NCI-H2107 (cell line): ENCODE data around the gene KLHL20.
"Not testable (repeated sequence)": the region's sequence is repeated elsewhere in the genome, so short reads cannot be mapped to it uniquely, and the experiment has no call there.

Experiments
- DNase-seq: peaks from one replicate; lab custom pipeline; 2025; lab: John Stamatoyannopoulos, UW

The KLHL20 gene

DNA sequence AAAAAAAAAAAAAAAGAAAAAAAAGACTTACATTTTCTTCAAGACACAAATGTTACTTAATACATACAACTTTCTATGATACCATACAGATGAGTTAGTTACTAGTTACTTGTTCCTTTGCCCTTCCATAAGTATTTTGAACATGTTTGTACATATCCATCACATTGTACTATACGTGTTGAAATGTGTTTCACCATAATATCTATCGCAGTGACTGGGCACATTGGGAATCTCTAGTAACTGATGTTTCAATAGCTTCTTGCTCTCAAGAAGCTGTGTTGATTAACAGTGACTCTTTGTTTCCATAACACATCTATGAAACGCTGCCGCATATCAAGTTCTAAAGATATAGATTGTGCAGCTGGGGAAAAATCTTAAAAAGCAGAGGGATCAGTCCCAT lies 42.9 kb downstream of the KLHL20 start:
- DNase-seq: no peak

GRCh38 chr1:173758110-173758509 lies 43.3 kb downstream of the KLHL20 start:
- DNase-seq: no peak

DNA sequence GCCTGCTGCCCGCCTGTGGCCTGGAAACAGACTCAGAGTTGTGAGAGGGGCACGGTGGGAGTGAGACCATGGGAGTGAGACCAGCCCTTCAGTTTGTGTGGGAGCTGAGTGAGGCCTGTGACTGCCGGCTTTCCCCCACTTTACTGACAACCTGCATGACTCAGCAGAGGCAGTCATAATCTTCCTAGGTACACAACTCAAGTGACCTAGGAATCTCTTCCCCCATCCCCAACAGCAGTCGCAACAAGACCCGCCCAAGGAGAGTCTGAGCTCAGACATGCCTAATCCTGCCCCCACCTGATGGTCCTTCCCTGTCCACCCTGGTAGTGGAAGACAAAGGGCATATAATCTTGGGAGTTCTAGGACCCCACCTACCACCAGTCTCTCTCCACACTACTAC lies 44.2 kb downstream of the KLHL20 start:
- DNase-seq: no peak

DNA sequence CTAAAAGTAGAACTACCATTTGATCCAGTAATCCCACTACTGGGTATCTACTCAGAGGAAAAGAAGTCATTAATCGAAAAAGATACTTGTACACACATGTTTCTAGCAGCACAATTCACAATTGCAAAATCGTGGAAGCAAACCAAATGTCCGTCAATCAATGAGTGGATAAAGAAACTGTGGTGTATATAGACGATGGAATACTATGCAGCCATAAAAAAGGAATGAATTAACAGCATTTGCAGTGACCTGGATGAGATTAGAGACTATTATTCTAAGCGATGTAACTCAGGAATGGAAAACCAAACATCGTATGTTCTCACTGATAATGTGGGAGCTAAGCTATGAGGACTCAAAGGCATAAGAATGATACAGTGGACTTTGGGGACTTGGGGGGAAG lies 49.5 kb downstream of the KLHL20 start:
- not testable (repeated sequence) for DNase-seq

DNA sequence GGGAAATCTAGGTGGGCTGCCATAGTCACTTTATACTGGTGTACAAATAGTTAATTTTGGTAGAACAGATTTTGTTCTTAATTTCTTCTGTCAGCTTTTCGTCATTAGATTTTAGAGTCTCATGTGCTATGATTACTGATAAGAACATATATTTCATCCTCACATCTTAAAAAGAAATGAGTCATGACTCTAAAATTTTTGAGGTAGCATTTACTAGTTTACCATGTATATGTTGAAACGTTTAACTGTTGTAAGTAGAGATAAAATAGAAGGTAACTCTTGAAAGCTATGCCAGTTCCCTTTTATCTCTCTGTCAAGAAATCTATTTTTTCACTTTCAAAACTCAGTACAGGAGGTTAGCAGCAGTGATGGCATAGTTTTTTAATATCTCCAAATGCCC lies 53.4 kb downstream of the KLHL20 start:
- no peak for DNase-seq

DNA sequence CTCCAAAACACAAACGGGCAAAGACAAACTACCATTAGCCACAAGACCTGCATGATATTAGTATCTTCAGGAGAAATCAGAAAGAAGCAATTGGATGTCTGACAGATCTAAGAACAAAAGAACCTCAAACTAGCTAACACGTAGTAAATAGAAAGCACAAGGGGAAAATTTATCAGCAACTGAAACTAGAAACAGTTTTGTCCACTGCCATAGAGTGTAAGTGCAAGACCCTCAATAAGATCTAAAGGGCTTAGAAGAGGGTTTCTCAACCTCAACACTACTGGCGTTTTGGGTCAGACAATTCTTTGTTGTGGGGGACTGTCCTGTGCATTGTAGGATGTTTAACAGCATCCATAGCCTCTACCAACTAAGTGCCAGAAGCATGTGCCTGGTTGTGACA lies 54.0 kb downstream of the KLHL20 start:
- no peak for DNase-seq

- not testable (repeated sequence) for DNase-seq
These were observed 55.5 kb downstream of the KLHL20 start for GRCh38 chr1:173770330-173770729.

- no peak for DNase-seq
These were observed 56.8 kb downstream of the KLHL20 start for GRCh38 chr1:173771560-173771959.

DNA sequence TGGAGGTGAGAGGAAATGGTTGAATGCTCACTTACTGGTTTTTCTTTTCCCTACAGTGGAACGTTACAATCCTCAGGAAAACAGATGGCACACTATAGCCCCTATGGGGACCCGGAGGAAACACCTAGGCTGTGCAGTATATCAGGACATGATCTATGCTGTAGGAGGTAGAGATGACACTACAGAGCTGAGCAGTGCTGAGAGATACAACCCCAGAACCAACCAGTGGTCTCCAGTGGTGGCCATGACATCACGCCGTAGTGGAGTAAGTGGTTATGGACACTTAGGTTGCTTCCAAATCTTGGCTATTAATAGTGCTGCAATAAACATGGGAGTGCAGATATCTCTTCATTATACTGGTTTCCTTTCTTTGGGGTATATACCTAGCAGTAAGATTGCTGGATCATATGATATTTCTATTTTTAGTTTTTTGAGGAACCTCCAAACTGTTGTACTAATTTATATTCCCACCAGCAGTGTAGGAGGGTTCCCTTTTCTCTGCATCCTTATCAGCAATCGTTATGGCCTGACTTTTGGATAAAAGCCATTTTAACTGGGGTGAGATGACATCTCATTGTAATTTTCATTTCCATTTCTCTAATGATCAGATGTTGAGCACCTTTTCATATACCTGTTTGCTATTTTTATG lies 60.9 kb downstream of the KLHL20 start:
- DNase-seq: no peak

DNA sequence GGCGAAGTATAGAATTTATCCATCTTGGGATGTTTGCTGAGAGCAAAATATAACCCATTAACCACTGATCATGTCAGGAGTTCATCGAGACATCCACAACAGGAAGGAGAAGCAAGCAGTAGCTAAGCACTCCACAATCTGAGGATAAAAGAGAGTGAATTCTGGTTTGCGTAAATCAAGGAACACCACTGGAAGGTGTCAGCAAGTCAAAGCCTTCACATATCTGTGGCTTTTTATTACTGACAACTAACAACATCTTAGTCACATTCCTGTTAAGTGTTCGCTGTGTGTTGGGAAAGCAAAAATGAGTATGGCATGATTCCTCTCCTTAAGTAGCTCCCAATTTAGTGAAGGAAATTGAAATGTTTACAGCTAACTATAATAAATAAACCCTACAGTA lies 65.2 kb downstream of the KLHL20 start:
- DNase-seq: no peak

DNA sequence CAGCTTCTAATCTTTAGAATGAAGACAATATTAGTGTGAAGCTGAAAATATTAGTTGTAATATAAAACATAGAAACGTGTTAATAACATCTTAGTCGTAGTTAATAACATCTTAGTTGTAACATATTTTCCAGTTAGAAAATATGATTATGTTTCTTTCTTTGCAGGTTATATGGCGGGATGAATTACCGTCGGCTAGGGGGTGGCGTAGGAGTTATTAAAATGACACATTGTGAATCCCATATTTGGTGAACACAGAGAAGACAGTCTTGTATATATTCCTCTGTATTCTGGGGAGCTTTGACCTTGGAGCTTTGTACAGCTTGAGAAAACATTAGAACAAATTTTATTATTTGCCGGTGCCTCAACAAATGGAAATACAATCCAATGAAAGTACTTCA lies 70.2 kb downstream of the KLHL20 start:
- DNase-seq: no peak

DNA sequence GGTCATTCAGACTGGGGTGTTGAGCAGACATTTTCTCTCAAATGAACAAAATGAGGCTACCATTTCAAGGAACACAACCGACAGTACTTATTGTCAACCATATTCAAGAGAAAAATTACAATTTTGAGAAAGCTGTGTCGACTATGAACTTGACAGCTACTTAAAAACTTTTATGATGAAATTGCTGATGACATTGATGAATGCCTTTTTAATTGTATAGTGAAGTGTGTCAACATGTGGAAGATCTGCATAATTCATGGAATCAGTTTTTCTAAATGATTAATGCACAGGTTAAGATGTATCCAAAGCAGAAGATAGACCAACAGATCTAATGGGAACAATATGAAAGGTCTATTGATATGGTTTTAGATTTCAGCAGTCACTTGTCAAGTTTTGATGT lies 75.1 kb downstream of the KLHL20 start:
- no peak for DNase-seq

DNA sequence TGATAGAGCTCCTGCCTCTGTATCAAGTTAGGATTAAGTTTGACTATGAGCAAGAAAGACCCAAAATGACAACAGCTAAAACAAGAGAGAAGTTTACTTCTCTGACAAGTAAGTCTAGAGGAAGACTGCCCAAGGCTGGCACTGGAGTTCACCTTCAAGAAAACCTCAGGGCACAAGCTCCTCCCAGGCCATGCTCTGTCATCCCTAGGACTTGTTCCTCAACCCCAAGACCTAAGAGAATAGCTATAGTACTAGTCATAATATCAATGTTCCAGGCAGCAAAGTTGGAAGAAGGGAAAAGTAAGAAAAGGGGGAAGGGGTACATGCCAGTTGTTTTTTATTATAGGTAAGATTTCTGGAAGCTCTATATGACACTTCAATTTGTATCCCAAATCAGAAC lies 83.3 kb downstream of the KLHL20 start:
- DNase-seq: no peak

DNA sequence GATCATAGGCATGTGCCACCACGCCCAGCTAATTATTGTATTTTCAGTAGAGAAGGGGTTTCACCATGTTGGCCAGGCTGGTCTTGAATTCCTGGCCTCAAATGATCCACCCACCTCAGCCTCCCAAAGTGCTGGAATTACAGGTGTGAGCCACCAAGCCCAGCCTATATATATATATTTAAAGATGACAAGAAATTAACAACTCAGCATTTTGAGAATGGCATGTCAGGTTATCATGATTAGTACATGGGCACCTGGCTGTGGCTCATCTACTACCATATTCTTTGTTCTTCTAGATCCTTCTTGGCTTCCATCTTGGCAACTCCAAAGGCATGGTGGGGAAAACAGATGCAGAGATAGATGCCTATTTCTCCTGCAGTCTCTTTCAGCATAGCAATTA lies 85.2 kb downstream of the KLHL20 start:
- not testable (repeated sequence) for DNase-seq

- DNase-seq: no peak
These were observed 88.2 kb downstream of the KLHL20 start for GRCh38 chr1:173802961-173803360.

DNA sequence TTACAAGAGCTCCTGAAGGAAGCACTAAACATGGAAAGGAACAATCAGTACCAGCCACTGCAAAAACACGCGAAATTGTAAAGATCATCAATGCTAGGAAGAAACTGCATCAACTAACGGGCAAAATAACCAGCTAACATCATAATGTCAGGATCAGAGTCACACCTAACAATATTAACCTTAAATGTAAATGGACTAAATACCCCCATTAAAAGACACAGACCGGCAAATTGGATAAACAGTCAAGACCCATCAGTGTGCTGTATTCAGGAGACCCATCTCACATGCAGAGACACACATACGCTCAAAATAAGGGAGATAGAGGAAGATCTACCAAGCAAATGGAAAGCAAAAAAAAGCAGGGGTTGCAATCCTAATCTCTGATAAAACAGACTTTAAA lies 98.9 kb downstream of the KLHL20 start:
- not testable (repeated sequence) for DNase-seq

DNA sequence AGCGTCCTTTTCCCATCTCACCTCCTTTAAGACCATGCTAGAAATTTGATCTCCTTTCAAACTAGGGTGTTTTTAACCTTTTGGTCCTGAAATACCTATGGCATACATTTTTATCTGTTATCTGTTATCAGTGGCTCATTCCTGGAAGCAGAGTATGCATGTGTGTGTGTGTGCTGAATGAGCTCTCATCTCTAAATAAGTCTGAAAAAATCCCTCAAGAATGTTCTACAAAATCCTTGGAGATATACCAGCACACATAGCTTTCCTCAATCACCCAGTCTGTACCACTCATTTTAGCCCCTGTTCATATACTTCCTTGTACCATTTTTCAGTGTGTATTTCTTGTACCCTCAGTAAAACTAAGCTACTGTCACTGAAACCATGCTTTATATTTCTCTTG lies 103.7 kb downstream of the KLHL20 start:
- no peak for DNase-seq

DNA sequence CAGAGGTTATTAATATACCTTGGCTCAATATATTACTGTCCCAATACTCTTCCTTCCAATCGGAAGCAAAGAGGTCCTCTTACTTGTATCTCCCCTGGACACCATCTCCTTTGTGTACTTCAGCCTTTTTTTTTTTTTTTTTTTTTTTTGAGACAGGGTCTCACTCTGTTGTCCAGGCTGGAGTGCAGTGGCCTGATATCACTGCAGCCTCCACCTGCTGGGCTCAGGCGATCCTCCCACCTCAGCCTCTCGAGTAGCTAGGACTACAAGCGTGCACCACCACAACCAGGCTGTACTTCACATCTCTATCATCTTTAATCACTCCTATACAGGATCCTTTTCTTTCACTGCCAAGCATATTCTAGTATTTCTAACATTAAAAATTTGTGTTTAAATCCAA lies 106.9 kb downstream of the KLHL20 start:
- no peak for DNase-seq

DNA sequence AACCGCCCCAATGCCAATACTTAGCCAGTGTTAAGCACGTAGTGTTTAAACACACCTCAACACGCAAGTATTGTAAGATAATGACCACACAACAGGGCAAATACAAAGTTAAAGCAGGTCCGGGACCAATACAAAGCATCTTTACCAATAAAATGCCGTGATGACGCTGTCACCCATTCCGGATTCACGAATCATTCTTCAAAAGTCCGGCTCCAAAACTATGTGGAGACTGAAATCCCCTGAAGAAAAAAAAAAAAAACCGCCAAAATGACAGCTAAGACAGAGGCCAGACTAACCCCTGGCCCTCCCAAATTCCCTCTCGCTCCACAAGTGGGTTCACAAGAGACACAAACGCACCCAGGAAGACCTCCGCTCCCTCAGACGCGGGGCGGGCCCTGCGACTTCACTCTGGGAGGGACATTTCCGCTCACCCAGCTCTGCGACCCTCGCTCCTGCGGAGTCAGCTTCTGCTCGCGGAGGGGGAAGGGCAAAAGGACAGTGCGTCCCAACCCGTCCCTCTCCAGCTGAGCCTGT lies 109.1 kb downstream of the KLHL20 start:
- DNase-seq: no peak

- peak; percentile 98 for DNase-seq
These were observed 109.7 kb downstream of the KLHL20 start, which contains the start of the genes CENPL and DARS2 for GRCh38 chr1:173824315-173825081. Gene CENPL (minus strand): TSS chr1:173824883. CDS start chr1:173811299, 13,584 bp downstream. Gene DARS2 (plus strand): TSS chr1:173824673. CDS start chr1:173825230, 557 bp downstream.

- DNase-seq: no peak
These were observed 112.8 kb downstream of the KLHL20 start for GRCh38 chr1:173827611-173828010.

DNA sequence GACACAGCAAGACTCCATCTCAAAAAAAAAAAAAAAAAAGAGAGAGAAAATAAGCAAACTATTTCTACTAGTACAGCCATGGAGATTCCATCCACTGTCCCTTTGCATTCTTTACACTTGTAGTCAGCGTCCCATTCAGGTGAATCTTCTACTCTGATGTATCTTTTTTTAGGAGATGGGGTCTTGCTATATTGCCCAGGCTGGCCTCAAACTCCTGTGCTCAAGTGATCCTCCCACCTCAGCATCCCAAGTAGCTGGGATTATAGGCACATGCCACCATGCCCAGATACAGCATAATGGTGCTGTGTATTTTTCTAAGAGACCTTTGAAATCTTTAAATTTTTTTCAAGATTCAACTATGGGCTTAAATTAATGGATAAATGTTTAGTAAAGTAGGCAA lies 118.0 kb downstream of the KLHL20 start:
- no peak for DNase-seq
